Dermis blood vessel endothelial cell (primary cell): ENCODE measurements around the gene PERCC1. TPM values are rescaled to one million over a fixed set of nuclear protein-coding genes. Genes with fewer than 3 reads are reported as not detected.
A peak's percentile ranks its signal among the peaks of the same experiment; 100 is the strongest.
"Not testable (repeated sequence)": the region's sequence is repeated elsewhere in the genome, so short reads cannot be mapped to it uniquely, and the experiment has no call there.

ENCODE experiments used
- DNase-seq: peaks from one replicate; pipeline ENCODE4 v3.0.0; 2010
- total RNA-seq: library from RNA; depleted of rRNA; stranded (reverse); fragments of >200 nt; gene quantifications from 2 replicates; pipeline ENCODE4 v1.2.3, GENCODE V29; 2014

The PERCC1 gene
- total RNA-seq, 1 donor from 2014 or later: not detected

DNA sequence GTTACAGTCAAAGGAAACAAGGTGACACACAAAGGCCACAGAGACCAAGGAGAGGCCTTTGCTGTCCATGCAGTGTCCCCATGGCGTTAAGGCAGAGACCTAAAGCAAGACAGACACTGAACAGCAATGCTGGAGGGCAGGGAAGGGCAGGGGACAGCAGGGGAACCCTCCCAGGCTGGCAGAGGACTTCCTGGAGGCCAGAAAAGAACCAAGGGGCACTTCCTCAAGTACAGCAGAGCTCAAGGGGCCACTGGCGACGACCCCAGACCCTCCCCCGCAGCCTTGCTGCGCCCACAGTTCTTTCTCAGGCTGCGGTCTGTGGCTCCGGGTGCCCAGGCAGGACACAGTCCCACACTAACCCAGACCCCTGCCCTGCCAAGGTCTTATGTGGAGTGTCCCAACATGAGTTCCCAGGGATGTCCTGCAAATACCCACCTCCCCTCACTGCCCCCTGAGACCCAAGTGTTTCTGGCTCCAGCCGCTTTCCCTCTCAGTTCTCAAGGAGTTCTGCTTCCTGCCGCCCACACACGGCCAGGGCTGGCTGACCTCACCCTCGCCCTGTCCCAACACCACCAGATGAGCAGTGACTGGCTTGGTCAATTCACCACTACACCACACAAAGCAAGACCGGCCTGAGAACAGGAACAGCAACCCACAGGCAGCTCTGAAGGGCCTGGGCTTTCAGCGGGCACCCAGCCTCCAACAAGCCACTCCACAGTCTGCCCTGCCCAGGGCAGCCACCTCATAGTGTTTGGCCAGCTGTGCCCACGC is 39.8 kb downstream of the PERCC1 start:
- DNase-seq: peak; percentile 69

DNA sequence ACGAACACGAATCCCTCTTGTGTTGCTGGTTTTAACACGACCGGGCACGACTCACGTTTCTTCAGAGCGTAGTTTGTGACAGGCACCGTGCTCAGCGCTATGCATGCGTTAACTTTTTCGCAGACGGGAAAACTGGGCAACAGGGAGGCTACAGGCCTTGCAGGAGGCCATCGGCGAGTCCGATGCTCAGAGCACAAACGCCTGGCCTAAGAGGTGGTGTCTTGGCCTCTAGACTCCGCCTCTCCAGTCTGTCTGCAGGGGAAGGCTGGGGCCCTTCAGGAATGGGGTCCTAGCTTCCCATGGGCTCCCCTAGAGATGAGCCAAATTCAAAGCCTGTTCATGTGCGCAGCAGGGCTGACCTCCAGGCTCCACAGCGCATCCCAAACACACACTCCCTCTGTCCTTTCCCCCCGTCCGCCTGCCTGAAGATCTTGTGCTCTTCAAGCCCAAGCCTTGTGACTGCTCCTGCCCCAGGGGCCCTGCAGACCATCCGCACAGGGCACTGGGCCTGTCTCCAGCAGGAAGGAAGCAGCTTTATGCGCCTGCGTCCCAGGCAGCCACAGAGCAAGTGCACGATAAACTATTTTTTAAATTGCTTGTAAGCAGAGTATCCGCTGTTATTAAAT is 40.8 kb downstream of the PERCC1 start:
- DNase-seq: no peak

DNA sequence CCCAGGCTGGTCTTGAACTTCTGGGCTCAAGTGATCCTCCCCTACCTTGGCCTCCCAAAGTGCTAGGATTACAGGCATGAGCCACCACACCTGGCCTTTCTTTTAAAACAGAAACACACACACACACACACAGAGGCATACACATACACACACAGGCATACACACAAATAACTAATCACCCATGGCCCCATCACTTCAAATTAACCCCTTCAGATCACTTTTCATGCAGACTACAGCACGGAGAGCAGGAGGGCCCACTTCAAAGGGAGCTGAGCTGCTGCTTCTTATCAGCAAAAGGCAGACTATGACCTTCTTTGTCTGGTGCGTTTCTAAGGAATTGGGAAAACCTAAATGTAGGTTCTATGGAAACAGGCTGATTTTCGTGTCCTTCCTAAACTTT is 42.1 kb downstream of the PERCC1 start:
- DNase-seq: no peak

- DNase-seq: no peak
These were observed 43.4 kb downstream of the PERCC1 start for GRCh38 chr16:1474082-1474795.

DNA sequence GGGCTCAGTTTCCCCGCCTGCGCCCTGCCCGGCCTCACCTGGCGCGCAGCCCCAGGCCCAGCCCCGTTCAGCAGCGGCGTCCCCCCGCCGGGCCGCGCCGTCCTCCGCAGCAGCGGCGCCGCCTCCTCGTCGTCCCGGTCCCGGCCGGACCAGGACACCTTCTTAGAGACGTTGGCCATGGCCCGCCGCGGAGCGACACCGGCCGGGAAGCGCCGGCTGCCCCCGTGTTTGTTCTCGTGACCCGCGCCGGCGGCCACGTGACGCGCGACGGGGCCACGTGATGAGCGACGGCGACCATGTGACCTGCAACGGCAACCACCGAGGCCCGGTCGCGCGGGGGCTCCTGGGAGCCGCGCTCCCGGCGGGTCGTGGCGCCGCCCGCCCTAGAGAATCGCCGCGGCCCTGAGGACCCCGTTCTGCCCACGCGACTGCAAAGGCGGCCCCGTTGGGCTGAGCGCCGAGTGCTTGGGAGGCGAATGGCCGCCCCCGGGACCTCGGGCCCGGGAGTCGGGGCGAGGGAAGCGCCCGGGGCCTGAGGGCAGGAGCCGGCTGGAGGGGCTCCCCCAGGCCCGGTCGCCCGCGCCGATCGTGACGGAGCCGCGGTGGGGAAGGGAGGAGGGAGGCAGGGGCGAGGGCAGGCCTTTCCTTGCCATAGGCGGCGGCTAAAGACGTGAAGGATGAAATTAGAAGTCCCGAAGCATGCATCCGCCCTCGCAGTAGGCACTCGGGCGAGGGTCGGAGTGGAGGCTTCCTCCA is 44.1 kb downstream of the PERCC1 start, which contains the start of gene CLCN7:
CLCN7 (minus strand) TSS at position 233 of the 756 bp plus-strand sequence; CDS start at position 179, 54 bp downstream.
- DNase-seq: peak; percentile 93

DNA sequence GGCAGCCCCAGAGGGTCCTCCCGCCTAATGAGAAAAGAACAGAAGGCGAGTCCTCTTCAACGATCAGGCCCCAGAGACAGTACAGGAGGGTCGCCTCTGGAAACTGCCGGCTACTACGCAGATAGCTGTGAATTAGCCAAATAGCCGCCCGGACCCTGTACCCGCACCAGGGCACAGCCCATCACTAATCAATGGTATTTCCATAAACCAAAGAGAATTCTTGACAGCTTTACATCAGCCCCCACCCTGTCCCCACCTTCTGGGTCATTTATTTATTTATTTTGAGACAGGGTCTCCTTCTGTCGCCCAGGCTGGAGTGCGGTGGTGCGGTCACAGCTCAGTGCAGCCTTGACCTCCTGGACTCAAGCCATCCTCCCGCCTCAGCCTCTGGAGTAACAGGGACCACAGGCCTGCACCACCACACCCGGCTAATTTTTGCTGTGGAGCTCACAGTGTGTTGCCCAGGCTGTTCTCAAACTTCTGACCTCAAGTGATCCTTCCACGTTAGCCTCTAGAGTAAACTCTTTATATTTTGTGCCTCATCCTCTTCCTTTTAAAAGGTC is 44.8 kb downstream of the PERCC1 start:
- no peak for DNase-seq

DNA sequence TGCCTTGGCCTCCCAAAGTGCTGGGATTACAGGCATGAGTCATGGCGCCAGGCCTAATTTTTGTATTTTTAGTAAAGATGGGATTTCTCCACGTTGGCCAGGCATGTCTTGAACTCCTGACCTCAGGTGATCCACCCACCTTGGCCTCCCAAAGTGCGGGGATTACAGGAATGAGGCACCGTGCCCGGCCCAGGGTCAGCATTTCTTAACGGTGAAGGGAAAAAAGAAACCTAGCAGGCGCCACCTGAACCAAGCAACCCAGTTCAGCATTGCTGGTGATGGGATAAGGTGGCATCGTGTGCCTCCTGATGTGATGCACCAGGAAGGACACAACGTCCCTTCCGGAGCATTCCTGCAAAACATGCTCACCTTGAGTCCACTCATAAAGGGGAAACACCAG is 46.2 kb downstream of the PERCC1 start:
- no peak for DNase-seq

- DNase-seq: not testable (repeated sequence)
These were observed 48.1 kb downstream of the PERCC1 start for GRCh38 chr16:1478937-1479336.

DNA sequence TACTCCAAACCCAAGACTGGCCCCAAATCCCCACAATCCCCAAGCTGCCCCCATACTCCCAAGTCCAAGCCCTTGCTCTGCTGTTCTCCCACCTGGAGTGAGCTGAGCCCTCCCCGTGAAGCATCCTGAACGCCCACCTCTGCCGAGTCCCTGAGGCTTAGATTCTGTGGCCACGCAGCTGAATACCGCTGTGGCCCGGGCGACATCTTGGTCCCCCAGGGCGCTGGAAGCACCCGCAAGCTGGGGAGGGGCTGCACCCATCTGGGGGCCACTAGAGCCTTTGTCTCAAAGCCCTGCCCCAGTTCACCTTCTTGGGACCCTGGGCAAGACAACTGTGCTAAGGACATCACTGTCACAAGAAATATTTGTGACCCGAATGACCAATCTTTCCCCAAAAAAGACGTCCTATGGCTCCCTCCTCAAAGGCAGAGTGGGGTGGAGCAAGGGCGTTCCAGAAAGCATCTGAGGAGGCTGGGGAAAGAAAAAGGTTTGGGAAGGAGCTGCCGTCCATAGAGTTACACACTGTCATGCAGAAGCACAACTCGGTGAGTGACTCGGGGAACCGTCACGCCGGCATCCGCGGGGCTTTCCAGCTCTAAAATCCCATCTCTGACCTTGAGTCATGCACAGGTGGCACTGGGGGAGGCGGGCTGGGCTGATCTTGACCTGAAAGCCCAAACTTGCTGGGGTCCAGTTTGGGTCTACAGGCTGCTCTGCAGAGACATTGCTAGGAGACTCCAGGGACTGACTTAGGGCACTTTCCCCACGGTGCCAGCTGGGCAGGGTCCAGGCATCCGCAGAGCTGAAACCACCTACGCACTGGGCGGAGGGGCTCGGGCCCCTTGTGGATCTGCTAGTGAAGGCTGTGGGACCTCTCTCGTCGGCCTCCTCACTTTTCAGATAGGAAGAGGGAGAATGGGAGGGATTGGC is 51.3 kb downstream of the PERCC1 start:
- DNase-seq: no peak

Other genes starting within 250 kb of the PERCC1 start
- gene TPSG1, start 205.8 kb upstream of the PERCC1 start, total RNA-seq: not detected in 2 replicates
- not detected in 2 replicates for gene TPSB2, start 200.9 kb upstream of the PERCC1 start, total RNA-seq
- gene TPSAB1, start 190.4 kb upstream of the PERCC1 start, total RNA-seq: not detected in 2 replicates
- gene TPSD1, start 175.0 kb upstream of the PERCC1 start, total RNA-seq: not detected in 2 replicates
- gene UBE2I, start 121.4 kb upstream of the PERCC1 start, total RNA-seq: 58.7 and 77.9 TPM in 2 replicates
- gene BAIAP3, start 97.4 kb upstream of the PERCC1 start, total RNA-seq: 1.3 and 1.4 TPM in 2 replicates
- gene TSR3, start 79.2 kb upstream of the PERCC1 start, total RNA-seq: 75.9 and 97.2 TPM in 2 replicates
- 40.3 and 49.9 TPM in 2 replicates for gene GNPTG, start 79.1 kb upstream of the PERCC1 start, total RNA-seq
- gene UNKL, start 16.4 kb upstream of the PERCC1 start, total RNA-seq: 8.2 and 14.5 TPM in 2 replicates
- gene UQCC4, start 10.3 kb upstream of the PERCC1 start, total RNA-seq: 13.7 and 19.7 TPM in 2 replicates
- gene CCDC154, start 13.5 kb downstream of the PERCC1 start, total RNA-seq: 0.09 and 0.34 TPM in 2 replicates
- gene CLCN7, start 44.0 kb downstream of the PERCC1 start, total RNA-seq: 69.9 and 96.7 TPM in 2 replicates
- gene PTX4, start 57.9 kb downstream of the PERCC1 start, total RNA-seq: 0.09 TPM in 1 of 2 replicates, not detected in the other
- 19.7 and 21.3 TPM in 2 replicates for gene TELO2, start 62.3 kb downstream of the PERCC1 start, total RNA-seq
- gene TMEM204, start 102.6 kb downstream of the PERCC1 start, total RNA-seq: 97.4 and 107 TPM in 2 replicates
- 20.7 and 24.8 TPM in 2 replicates for gene IFT140, start 181.0 kb downstream of the PERCC1 start, total RNA-seq
- gene CRAMP1, start 181.3 kb downstream of the PERCC1 start, total RNA-seq: 12.9 and 17.3 TPM in 2 replicates
- 63.0 and 114 TPM in 2 replicates for gene JPT2, start 247.2 kb downstream of the PERCC1 start, total RNA-seq